ENCODE data around the gene NUDT3.
"Not testable (repeated sequence)": the region's sequence is repeated elsewhere in the genome, so short reads cannot be mapped to it uniquely, and the experiment has no call there.

The NUDT3 gene

DNA sequence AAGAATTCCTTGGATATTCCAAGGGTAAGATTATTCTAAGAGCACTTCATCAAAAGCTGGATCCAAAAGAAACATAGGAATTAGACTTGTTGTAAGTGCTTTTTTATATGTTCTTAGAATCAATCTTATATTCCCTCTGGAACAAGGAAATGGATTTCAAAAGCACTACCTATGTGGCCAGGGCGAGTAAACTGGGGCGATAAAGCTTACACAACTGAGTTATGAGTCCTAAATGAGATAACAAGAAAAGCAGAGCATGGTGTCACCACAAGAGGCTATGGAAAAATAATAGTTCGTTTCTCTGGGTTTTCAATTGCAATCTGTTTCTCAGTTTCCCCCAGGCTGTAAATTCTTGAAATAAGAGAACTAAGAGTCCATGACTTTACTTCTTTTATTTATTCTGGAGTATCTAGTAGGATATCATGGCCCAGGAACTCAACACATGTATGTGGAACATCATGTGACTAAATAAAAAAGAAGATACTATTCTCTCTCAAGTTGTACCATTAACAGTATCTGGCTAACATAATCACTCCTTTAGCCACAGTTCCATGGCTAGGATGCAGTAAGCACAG lies 51.5 kb downstream of the NUDT3 start:
- DNase-seq = no peak

DNA sequence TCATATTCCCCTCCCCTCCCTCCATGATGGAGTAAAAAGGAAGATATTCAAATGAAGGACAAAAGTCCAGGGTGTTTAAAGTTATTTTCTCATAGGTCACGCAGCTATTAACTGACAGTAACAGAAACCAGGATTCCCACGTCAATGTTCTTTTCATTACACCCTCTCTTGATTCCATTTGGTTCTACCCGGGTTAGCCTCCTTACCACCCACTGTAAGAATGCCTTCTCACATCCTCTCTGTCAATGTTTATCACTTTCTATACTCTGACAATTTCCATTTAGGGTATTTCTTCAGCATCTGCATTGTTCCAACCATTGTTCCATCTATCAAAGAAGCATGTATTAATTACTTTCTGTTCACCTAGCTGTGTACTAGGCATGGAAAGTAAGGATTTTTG lies 52.1 kb downstream of the NUDT3 start:
- no peak for DNase-seq

GRCh38 chr6:34339971-34340370 lies 52.5 kb downstream of the NUDT3 start:
- DNase-seq = no peak

DNA sequence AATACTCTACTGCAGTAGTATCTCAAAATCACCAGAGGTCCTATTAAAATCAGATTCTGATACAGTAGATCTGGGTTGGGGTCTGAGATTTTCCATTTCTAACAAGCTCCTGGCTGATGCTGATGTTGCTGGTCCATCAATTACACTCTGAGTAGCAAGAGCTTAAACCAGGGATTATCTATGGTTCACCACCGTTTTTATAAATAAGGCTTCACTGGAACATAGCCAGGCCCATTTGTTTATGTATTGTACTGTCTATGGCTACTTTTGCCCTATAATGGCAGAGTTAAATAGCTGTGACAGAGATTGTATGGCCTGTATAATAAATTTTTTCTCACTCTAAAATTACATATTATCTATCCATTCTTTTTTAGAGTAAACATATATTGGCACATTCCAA lies 53.0 kb downstream of the NUDT3 start:
- no peak for DNase-seq

- DNase-seq = no peak
Measured at GRCh38 chr6:34338811-34339210, 53.7 kb downstream of the NUDT3 start.

DNA sequence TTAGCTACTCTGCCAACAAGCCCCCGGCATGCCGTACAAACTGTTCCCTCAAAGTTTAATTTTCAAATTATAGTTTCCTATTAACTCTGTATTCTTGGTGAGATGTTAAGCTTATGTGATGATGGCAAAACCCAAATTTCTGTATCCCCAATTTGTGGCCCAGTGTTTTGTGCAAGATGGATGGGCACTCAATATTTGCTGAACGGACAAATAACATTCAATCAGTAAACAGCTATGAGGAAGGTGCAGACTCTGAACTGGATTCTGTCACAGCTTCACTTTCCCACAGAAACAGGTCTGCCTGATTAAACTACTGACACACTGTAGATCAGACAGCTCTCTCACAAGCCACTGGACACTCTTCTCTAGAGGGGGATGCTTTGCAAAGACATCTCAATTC lies 54.1 kb downstream of the NUDT3 start:
- DNase-seq = no peak

DNA sequence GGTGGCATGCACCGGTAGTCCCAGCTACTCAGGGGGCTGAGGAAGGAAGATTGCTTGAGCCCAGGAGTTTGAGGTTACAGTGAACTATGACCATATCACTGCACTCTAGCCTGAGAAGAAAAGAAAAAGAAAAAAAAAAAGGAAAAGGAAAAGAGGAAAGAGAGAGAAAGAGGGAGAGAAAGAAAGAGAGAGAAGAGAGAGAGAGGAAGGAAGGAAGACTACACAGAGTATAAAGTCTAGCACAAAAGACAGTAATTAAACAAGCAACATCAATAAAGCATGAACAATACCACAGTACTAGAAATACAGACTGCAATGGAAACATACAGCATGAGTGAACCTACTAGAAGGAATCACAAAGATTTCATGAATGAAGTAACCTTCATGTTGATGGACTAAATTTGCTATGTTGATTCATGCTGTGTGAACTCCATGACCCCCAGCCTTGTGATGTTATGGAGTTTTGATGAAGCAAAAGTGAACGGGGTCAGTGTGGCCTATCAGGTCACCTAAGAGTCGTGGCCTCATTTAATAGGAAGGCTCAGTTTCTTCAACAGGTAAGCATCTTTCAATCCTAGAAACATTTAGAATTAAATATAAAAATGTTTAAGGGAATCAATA lies 57.6 kb downstream of the NUDT3 start:
- DNase-seq = no peak

DNA sequence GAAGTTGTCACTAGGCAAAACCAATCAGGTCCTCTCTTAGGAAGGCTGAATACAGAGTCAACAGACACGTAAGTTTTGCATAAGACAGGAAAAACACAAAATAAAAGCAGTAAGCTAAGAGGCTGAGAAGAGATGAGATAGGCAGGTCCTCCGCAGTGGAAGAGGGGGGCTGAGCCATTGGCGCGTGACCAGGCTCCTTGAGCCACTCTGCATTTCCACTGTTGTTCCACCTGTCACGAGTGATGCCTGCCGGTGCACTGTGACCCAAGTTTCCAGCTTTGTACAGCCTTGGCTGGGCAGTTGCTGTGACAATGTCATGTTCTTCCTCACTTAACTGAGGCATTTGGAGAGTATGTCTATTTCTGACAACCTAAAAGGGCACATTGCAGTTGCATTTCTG lies 58.6 kb downstream of the NUDT3 start:
- no peak for DNase-seq

DNA sequence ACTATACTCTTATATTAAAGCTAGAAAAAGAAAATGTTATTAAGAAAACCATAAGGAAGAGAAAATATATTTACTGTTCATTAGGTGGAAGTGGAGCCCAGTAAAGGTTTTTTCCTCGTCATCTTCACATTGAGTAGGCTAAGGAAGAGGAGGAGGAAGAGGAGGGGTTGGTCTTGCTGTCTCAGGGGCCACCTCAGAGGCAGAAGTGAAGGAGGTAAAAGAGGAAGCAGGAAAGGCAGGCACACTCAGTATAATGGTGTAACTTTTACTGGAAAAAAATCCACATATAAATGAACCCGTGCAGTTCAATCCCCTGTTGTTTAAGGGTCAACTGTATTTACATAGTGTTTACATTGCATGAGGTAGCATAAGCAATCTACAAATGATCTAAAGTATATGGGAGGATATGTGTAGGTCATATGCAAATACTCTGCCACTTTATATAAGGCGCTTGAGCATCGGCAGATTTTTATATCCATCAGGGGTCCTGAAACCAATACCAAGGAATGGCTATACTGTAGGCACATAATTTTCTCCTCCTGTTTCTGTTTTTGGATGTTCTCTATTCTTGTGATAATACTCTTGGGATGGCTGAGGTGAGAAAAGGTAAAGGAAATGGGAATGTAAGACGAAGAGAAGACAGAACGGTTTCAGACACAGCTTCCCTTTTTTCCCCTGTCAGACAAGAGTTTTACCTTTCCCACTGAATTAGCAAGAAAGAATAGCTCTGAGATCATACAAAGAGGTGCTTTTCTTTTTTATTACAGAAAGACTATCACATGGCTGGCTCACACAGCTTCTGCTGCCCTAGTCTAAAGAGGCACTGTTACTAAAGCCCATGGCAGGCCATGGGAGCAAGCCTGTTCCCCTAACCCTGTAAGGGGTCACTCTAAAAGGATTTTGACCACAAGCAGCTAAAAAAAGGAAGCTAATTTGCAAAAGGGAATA lies 59.9 kb downstream of the NUDT3 start:
- no peak for DNase-seq

- DNase-seq = no peak
Measured at GRCh38 chr6:34331371-34332050, 61.0 kb downstream of the NUDT3 start.

GRCh38 chr6:34329814-34330213 lies 62.7 kb downstream of the NUDT3 start:
- not testable (repeated sequence) for DNase-seq

DNA sequence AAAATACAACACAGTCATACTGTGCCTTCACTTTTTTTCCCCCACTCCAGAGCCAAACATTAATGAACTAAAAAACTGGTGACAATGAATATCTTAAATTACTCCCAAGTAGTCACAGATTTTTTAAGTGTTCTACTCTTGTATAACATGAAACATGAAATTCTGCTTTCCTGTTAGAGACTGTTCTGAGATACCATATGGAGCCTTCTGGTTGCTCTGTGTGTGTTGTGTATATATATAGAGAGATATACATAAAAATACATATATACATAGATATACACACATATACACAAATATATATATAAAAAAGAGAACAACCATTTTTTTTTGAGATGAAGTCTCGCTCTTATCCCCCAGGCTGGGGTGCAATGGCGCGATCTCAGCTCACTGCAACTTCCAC lies 63.5 kb downstream of the NUDT3 start:
- no peak for DNase-seq

DNA sequence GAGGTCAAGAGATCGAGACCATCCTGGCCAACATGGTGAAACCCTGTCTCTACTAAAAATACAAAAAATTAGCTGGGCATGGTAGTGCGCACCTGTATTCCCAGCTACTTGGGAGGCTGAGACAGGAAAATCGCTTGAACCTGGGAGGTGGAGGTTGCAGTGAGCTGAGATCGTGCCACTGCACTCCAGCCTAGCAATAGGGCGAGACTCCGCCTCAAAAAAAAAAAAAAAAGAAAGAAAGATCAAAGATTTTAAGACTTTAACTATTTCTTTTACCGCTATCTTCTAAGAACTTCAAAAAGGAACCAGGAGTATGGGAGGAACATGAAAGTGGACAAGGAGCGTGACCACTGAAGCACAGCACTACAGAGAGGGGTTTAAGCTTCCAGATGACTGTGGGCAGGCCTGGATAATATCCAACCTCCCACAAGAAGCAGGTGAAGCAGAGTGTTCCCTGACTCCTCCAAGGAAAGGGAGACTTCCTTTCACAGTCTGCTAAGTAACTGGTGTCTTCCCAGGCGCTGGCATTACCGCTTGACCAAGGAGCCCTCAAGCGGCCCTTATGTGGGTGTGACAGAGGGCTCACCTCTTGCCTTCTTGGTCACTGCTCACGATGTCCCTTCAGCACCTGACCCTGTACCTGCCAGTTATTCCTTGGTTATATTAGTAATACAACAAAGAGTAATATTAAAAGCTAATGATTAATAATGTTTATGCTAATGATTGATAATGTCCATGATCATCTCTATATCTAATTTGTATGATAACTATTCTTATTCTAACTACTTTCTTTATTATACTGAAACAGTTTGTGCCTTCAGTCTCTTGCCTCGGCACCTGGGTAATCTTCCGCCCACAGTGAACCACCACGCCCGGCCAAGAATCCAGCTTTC lies 64.9 kb downstream of the NUDT3 start:
- not testable (repeated sequence) for DNase-seq

DNA sequence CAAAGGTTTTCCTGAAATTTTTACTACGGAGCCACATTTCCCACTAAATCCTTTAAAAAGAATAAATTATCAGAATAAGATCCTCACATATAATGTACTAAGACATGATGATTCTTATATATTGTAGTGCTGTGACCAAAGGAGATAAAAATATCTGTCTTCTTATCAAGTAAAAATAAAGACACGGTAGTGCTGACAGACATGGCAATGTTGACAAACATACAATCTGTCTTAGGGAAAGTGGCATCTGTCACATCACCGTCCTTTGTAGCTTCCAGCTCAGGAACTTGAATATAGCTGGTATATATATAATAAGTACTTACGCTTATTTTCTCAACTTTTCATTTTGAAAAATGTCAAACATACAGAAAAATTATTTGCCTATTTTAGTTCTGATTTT lies 66.8 kb downstream of the NUDT3 start:
- DNase-seq = no peak

DNA sequence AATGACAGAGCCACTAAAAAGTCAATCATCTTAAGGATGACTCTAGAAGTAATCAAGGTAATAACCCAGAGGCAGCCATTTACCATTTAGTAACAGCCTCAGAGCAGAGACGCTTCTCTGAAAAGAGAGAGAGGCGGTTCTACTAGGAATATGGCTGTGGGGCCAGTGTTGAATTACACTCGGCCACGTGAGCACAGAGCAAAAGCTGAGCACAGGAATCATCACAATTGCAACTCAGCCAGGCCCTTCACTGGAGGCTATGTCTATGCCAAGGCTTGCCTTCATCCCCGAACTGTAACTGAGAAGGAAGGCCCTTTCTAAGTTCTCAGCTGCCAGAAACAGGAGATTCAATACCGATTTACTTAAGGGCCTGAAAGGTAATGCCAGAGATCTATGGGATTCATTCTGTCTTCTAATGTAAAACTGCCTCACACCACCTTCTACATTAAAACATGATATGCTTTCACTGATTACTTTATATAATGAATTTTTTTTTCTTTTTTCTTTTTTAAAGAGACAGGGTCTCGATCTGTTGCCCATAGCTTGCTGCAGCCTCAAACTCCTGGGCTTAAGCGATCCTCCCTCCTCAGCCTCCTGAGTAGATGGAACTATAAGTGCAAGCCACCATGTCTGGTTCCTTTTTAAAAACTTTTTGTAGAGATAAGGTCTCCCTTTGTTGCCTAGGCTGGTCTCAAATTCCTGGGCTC lies 67.6 kb downstream of the NUDT3 start:
- no peak for DNase-seq

DNA sequence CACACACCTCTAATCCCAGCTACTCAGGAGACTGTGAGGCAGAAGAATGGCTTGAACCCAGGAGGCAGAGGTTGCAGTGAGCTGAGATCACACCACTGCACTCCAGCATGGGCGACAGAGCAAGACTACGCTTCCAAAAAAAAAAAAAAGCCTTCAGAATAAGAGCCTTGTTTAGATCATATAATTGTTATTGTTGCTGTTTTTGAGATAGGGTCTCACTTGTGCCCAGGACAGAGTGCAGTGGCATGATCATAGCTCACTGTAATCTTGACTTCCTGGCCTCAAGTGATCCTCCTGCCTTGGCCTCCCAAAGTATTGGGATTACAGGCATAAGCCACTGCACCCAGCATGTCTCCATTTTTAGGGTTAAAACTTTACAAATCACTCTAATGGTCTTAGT lies 68.2 kb downstream of the NUDT3 start:
- not testable (repeated sequence) for DNase-seq

DNA sequence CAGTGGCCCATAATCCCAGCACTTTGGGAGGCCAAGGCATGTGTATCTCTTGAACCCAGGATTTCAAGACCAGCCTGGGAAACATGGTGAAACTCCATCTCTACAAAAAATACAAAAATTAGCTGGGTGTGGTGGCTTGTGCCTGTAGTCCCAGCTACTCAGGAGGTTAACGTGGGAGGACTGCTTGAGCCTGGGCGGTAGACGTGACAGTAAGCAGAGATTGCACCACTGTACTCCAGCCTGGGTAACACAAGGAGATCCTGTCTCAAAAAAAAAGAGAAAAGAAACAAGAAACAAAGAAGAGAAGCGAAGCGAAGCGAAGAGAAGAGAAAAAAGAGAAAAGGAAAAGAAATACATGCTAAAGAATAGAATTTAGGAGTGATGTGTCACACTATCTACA lies 69.2 kb downstream of the NUDT3 start:
- DNase-seq = no peak

DNA sequence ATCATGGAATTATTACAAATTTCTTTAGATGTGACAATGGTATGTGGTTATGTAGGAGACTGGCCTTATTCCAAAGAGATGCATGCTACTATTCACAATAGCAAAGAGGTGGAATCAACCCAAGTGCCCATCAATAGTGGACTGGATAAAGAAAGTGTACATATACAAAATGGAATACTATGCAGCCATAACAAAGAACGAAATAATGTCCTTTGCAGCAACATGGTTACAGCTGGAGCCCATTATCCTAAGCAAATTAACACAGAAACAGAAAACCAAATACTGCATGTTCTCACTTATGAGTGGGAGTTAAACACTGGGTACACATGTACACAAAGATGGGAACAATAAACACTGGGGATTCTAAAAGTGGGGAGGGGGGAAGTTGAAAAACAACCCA lies 69.7 kb downstream of the NUDT3 start:
- no peak for DNase-seq

GRCh38 chr6:34321821-34322220 lies 70.6 kb downstream of the NUDT3 start:
- DNase-seq = no peak

DNA sequence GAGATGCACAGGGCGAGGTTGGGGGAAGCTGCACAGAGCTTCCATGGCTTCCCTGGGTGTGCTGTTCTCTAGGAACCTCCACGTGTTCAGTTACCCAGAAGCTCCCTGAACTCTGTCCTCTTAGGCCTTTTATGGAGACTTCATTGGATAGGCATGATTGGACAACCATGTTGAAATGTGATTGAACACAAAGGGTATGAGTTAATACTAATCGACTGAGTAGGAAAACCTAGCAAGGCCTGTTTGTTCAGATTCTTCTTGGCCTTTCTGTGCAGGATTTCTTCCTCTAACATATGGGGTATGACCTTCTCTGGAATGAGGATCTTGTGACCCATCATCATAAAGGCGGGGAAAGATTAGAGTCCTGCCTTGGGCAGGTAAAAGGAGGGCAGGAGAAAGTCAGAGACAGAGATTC lies 73.0 kb downstream of the NUDT3 start:
- DNase-seq = no peak
